ENCODE results near the gene RSPH1. TPM values are rescaled to one million over a fixed set of nuclear protein-coding genes. Genes with fewer than 3 reads are reported as not detected.

RSPH1 gene
- total RNA-seq, 6 donors from 2014 or later = 0.46 to 68.4 (median 13.4) TPM

Other genes starting within 250 kb of the RSPH1 start
- gene TFF3, start 180.8 kb downstream of the RSPH1 start, total RNA-seq = 10 to 100 TPM in 5 of 6 donors, 1 to 10 TPM in 1; 5.9 to 21.5 (median 18.2) TPM
- gene TFF2, start 145.2 kb downstream of the RSPH1 start, total RNA-seq = not detected
- under 1 TPM in 2 of 6 donors, not detected in 4; 0.72 to 0.84 TPM for gene TFF1, start 129.7 kb downstream of the RSPH1 start, total RNA-seq
- gene TMPRSS3, start 100.2 kb downstream of the RSPH1 start, total RNA-seq = 10 to 100 TPM in 1 of 6 donors, 1 to 10 TPM in 5; 3.5 to 12.5 (median 5.8) TPM
- 1 to 10 TPM in 5 of 6 donors, not detected in 1; 1.4 to 7.3 (median 2.9) TPM for gene UBASH3A, start 92.3 kb downstream of the RSPH1 start, total RNA-seq
- gene SLC37A1, start 17.6 kb upstream of the RSPH1 start, total RNA-seq = 10 to 100 TPM; 20.8 to 70.2 (median 36.8) TPM
- gene PDE9A, start 157.4 kb upstream of the RSPH1 start, total RNA-seq = 10 to 100 TPM in 2 of 6 donors, 1 to 10 TPM in 4; 4.0 to 12.4 (median 6.6) TPM

Measured in upper lobe of left lung (tissue), 6 donors.